HFF-Myc (cell line): Measurements from ENCODE around the gene IL22.

ENCODE experiments used
- DNase-seq: peaks from one replicate; pipeline ENCODE4 v3.0.0-alpha.2; 2011; ENCODE audit warnings: low read depth; ENCODE audit errors: extremely low read depth
- H3K4me3 ChIP-seq: replicated peaks from 2 replicates; pipeline ENCODE4 v1.5.1; 2011; ENCODE audit warnings: low read depth, mild to moderate bottlenecking, control low read depth, low read length
- TF ChIP-seq, protein P1 (sequence below): IDR thresholded peaks from 2 replicates; pipeline ENCODE4 v1.5.1; 2012; ENCODE audit warnings: mild to moderate bottlenecking, low read depth, low read length, control low read depth; ENCODE audit errors: missing control alignments

The IL22 gene

GRCh38 chr12:68253504-68253903, at the start of gene IL22:
TSS of gene IL22 (minus strand) at chr12:68253604. CDS start at chr12:68253448, 156 bp downstream.
- no peak within 1 kb of the TSS for H3K4me3 ChIP-seq
- no peak for DNase-seq
- TF ChIP-seq, protein P1, sequence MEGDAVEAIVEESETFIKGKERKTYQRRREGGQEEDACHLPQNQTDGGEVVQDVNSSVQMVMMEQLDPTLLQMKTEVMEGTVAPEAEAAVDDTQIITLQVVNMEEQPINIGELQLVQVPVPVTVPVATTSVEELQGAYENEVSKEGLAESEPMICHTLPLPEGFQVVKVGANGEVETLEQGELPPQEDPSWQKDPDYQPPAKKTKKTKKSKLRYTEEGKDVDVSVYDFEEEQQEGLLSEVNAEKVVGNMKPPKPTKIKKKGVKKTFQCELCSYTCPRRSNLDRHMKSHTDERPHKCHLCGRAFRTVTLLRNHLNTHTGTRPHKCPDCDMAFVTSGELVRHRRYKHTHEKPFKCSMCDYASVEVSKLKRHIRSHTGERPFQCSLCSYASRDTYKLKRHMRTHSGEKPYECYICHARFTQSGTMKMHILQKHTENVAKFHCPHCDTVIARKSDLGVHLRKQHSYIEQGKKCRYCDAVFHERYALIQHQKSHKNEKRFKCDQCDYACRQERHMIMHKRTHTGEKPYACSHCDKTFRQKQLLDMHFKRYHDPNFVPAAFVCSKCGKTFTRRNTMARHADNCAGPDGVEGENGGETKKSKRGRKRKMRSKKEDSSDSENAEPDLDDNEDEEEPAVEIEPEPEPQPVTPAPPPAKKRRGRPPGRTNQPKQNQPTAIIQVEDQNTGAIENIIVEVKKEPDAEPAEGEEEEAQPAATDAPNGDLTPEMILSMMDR = no peak

GRCh38 chr12:68297929-68298328, 44.5 kb upstream of the IL22 start:
- no peak overlapping the region for H3K4me3 ChIP-seq
- TF ChIP-seq, protein P1 = no peak
- DNase-seq = no peak

- H3K4me3 ChIP-seq = no peak overlapping the region
- DNase-seq = no peak
- TF ChIP-seq, protein P1 = no peak
Observed at GRCh38 chr12:68294251-68294650, 40.8 kb upstream of the IL22 start.

- no peak overlapping the region for H3K4me3 ChIP-seq
- TF ChIP-seq, protein P1 = no peak
Observed at GRCh38 chr12:68293347-68293746, 39.9 kb upstream of the IL22 start.

DNA sequence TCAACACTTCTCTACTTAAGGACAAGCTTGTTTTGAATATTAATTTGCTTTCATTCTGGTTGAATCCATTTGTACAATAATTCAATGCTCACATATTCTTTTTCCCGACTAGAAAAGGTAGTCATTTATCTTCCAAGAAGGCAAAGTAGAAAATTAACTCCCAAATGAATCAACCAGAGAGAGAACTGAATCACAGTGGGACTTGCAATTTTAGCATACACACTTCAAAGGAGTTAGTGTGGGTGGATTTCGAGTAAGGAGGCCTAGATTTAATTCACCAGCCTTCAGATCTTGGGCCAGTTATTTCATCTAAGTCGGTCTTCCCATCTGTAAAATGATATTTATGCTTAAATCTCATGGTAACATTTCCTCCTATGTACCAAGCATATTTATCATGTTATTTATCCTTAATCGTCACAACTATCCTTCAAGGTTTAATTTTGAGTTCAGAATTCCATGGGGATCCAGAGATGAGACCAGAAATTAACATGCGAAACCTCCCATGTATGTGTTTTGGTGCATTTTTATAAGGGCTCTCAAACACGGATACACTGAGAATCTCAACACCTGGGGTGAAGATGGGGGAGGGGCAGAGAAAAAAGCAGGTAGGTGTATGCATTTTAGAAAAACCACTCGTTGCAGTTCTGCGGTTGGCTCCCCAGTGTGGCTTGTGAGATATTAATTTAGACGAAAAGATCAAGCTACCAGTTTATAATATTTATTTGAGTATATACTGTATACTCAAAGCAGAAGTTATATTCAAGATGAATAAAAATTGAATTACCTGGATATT, 38.9 kb upstream of the IL22 start:
- no peak overlapping the region for H3K4me3 ChIP-seq
- TF ChIP-seq, protein P1 = no peak

More at GRCh38 chr12:68293347-68293746, 39.9 kb upstream of the IL22 start:
- no peak for DNase-seq

GRCh38 chr12:68291396-68292036, 38.1 kb upstream of the IL22 start:
- H3K4me3 ChIP-seq = no peak overlapping the region
- TF ChIP-seq, protein P1 = no peak
- no peak for DNase-seq

More for the DNA sequence above, 38.9 kb upstream of the IL22 start:
- no peak for DNase-seq
